Karpas-422 (cell line): Measurements from ENCODE around the gene FRRS1. TPM values are rescaled to one million over a fixed set of nuclear protein-coding genes. Genes with fewer than 3 reads are reported as not detected.

Experiments
- DNase-seq: peaks from one replicate; pipeline ENCODE4 v3.0.0-alpha.2; 2015
- H2AFZ ChIP-seq: fragments of 200-600 bp; sonication (generic); 2 replicates; pipeline ENCODE4 v1.6.1; 2014; ENCODE audit warnings: antibody characterized with exemption, low read length, mixed read lengths
- H3K27ac ChIP-seq: fragments of 200-600 bp; sonication (generic); 2 replicates; pipeline ENCODE4 v1.5.1; 2014; ENCODE audit warnings: mild to moderate bottlenecking, low read length, moderate library complexity
- H3K27me3 ChIP-seq: fragments of 200-600 bp; sonication (generic); 2 replicates; pipeline ENCODE4 v1.6.1; 2014; ENCODE audit warnings: low read length, mixed read lengths
- H3K36me3 ChIP-seq: fragments of 200-600 bp; sonication (generic); 2 replicates; pipeline ENCODE4 v1.6.1; 2014; ENCODE audit warnings: low read length, mixed read lengths; ENCODE audit not compliant: insufficient read depth
- H3K4me1 ChIP-seq: fragments of 200-600 bp; sonication (generic); 2 replicates; pipeline ENCODE4 v1.6.1; 2014; ENCODE audit warnings: mild to moderate bottlenecking, low read length, mixed read lengths
- H3K4me2 ChIP-seq: fragments of 200-600 bp; sonication (generic); 2 replicates; pipeline ENCODE4 v1.6.1; 2014; ENCODE audit warnings: low read length, low read depth, mild to moderate bottlenecking; ENCODE audit not compliant: poor library complexity, severe bottlenecking
- H3K4me3 ChIP-seq: fragments of 200-600 bp; sonication (generic); 2 replicates; pipeline ENCODE4 v1.5.1; 2014; ENCODE audit warnings: mild to moderate bottlenecking, antibody characterized with exemption, low read length, mixed read lengths
- H3K79me2 ChIP-seq: fragments of 200-600 bp; sonication (generic); 2 replicates; pipeline ENCODE4 v1.6.1; 2014; ENCODE audit warnings: mild to moderate bottlenecking, low read length, mixed read lengths
- H3K9ac ChIP-seq: fragments of 200-600 bp; sonication (generic); 2 replicates; pipeline ENCODE4 v1.6.0; 2014; ENCODE audit warnings: low read length
- H3K9me2 ChIP-seq: fragments of 200-600 bp; sonication (generic), shearing (Covaris generic); replicated peaks from 2 replicates; pipeline ENCODE4 v1.6.0; 2014; ENCODE audit warnings: mild to moderate bottlenecking, low read length, moderate library complexity; ENCODE audit not compliant: insufficient read depth
- H3K9me3 ChIP-seq: fragments of 300-700, 200-600 bp; sonication (generic); 2 replicates; pipeline ENCODE4 v1.6.1; 2014; ENCODE audit warnings: low read length, mixed read lengths
- H4K20me1 ChIP-seq: fragments of 200-600 bp; sonication (generic); 2 replicates; pipeline ENCODE4 v1.6.1; 2014; ENCODE audit warnings: mild to moderate bottlenecking, antibody characterized with exemption, low read length, low read depth; ENCODE audit not compliant: insufficient read depth
- total RNA-seq: library from RNA; depleted of rRNA; stranded (reverse); fragments of >200 nt; shearing (Covaris generic); gene quantifications from 2 replicates; pipeline ENCODE4 v1.2.3, GENCODE V29; 2014; ENCODE audit warnings: low replicate concordance

FRRS1 gene
- total RNA-seq, 1 experiment from 2014 or later, result 47.1 TPM

- H3K4me2 ChIP-seq, result no peak overlapping the region
These were observed 12.3 kb downstream of the FRRS1 start for GRCh38 chr1:99754055-99754626.

GRCh38 chr1:99751877-99752504 is 14.4 kb downstream of the FRRS1 start:
- Histone ChIP-seq H3K9me2 (no peaks in the 10 kb centered on the region), H3K9me3 (no peaks in the 10 kb centered on the region), H3K9ac (no peak overlapping the region), H3K79me2 (peaks cover 98% of the 10 kb centered on the region), H3K27me3 (no peaks in the 10 kb centered on the region), H3K27ac (no peak overlapping the region), H3K4me3 (no peak overlapping the region), H2AFZ (no peak overlapping the region), H3K4me1 (peaks cover 37% of the 10 kb centered on the region), H4K20me1 (no peaks in the 10 kb centered on the region), H3K4me2 (no peak overlapping the region), H3K36me3 (peaks cover 18% of the 10 kb centered on the region)
- DNase-seq, result no peak

More at GRCh38 chr1:99754055-99754626, 12.3 kb downstream of the FRRS1 start:
- Histone ChIP-seq H3K4me1 (peaks cover 59% of the 10 kb centered on the region), H3K36me3 (peaks cover 6% of the 10 kb centered on the region; the same call in 1 of the 2 replicates), H3K9ac (no peak overlapping the region), H3K79me2 (peaks cover 97% of the 10 kb centered on the region), H4K20me1 (no peaks in the 10 kb centered on the region), H3K27me3 (no peaks in the 10 kb centered on the region), H3K9me2 (no peaks in the 10 kb centered on the region), H3K27ac (no peak overlapping the region), H3K4me3 (no peak overlapping the region), H3K9me3 (no peaks in the 10 kb centered on the region), H2AFZ (no peak overlapping the region)
- DNase-seq, result no peak

- Histone ChIP-seq H3K9me3 (no peaks in the 10 kb centered on the region), H2AFZ (no peak overlapping the region), H3K27me3 (no peaks in the 10 kb centered on the region), H3K36me3 (peaks cover 20% of the 10 kb centered on the region), H3K9me2 (no peaks in the 10 kb centered on the region), H4K20me1 (no peaks in the 10 kb centered on the region), H3K4me2 (no peak overlapping the region), H3K27ac (0 out of 2 replicates have a peak overlapping the region, but pooled peaks have one; percentile 2), H3K4me3 (no peak overlapping the region), H3K9ac (no peak overlapping the region), H3K79me2 (peaks cover 81% of the 10 kb centered on the region), H3K4me1 (peaks cover 20% of the 10 kb centered on the region)
- no peak for DNase-seq
These were observed 16.7 kb downstream of the FRRS1 start for GRCh38 chr1:99749504-99750347.

GRCh38 chr1:99748419-99748818 is 18.0 kb downstream of the FRRS1 start:
- peaks cover 20% of the 10 kb centered on the region for H3K4me1 ChIP-seq
- H2AFZ ChIP-seq, result no peak overlapping the region
- no peak overlapping the region for H3K27ac ChIP-seq
- peaks cover 24% of the 10 kb centered on the region for H3K36me3 ChIP-seq
- DNase-seq, result no peak
- no peaks in the 10 kb centered on the region for H3K9me3 ChIP-seq
- H3K4me3 ChIP-seq, result no peak overlapping the region
- no peaks in the 10 kb centered on the region for H4K20me1 ChIP-seq
- H3K79me2 ChIP-seq, result peaks cover 68% of the 10 kb centered on the region
- no peak overlapping the region for H3K9ac ChIP-seq
- H3K27me3 ChIP-seq, result no peaks in the 10 kb centered on the region
- no peaks in the 10 kb centered on the region for H3K9me2 ChIP-seq
- no peak overlapping the region for H3K4me2 ChIP-seq

- Histone ChIP-seq H3K4me2 (no peak overlapping the region), H3K4me1 (peaks cover 8% of the 10 kb centered on the region), H4K20me1 (no peaks in the 10 kb centered on the region), H3K36me3 (peaks cover 46% of the 10 kb centered on the region), H3K4me3 (no peak overlapping the region), H3K27ac (no peak overlapping the region), H3K9me3 (no peaks in the 10 kb centered on the region), H2AFZ (no peak overlapping the region), H3K9me2 (no peaks in the 10 kb centered on the region), H3K9ac (no peak overlapping the region), H3K79me2 (peaks cover 42% of the 10 kb centered on the region), H3K27me3 (no peaks in the 10 kb centered on the region)
- no peak for DNase-seq
These were observed 20.8 kb downstream of the FRRS1 start for GRCh38 chr1:99745684-99746083.

- H2AFZ ChIP-seq, result no peak overlapping the region
- no peaks in the 10 kb centered on the region for H4K20me1 ChIP-seq
- H3K4me3 ChIP-seq, result no peak overlapping the region
- H3K4me2 ChIP-seq, result no peak overlapping the region
- peaks cover 36% of the 10 kb centered on the region for H3K79me2 ChIP-seq
- no peaks in the 10 kb centered on the region for H3K9me2 ChIP-seq
- H3K9ac ChIP-seq, result no peak overlapping the region
- DNase-seq, result no peak
- no peaks in the 10 kb centered on the region for H3K9me3 ChIP-seq
- H3K27ac ChIP-seq, result no peak overlapping the region
- H3K27me3 ChIP-seq, result no peaks in the 10 kb centered on the region
- peaks cover 2% of the 10 kb centered on the region for H3K4me1 ChIP-seq
- peaks cover 53% of the 10 kb centered on the region for H3K36me3 ChIP-seq
These were observed 21.4 kb downstream of the FRRS1 start for GRCh38 chr1:99745061-99745460.

- no peak for DNase-seq
- H2AFZ ChIP-seq, result no peak overlapping the region
- peaks cover 72% of the 10 kb centered on the region for H3K36me3 ChIP-seq
- no peak overlapping the region for H3K9ac ChIP-seq
- H3K9me3 ChIP-seq, result no peaks in the 10 kb centered on the region
- peaks cover 3% of the 10 kb centered on the region; the same call in 1 of the 2 replicates for H3K79me2 ChIP-seq
- H3K27me3 ChIP-seq, result no peaks in the 10 kb centered on the region
- H3K4me1 ChIP-seq, result no peaks in the 10 kb centered on the region; the same call in 1 of the 2 replicates
- H3K4me2 ChIP-seq, result no peak overlapping the region
- no peaks in the 10 kb centered on the region for H3K9me2 ChIP-seq
- no peak overlapping the region for H3K27ac ChIP-seq
- no peaks in the 10 kb centered on the region for H4K20me1 ChIP-seq
- H3K4me3 ChIP-seq, result no peak overlapping the region
These were observed 26.3 kb downstream of the FRRS1 start for GRCh38 chr1:99740141-99740540.

- no peaks in the 10 kb centered on the region; the same call in 1 of the 2 replicates for H3K4me1 ChIP-seq
- DNase-seq, result no peak
- H3K4me2 ChIP-seq, result no peak overlapping the region
- H2AFZ ChIP-seq, result no peak overlapping the region
- H3K9ac ChIP-seq, result no peak overlapping the region
- H4K20me1 ChIP-seq, result no peaks in the 10 kb centered on the region
- no peak overlapping the region for H3K4me3 ChIP-seq
- peaks cover 78% of the 10 kb centered on the region for H3K36me3 ChIP-seq
- H3K79me2 ChIP-seq, result peaks cover 3% of the 10 kb centered on the region; the same call in 1 of the 2 replicates
- H3K9me2 ChIP-seq, result no peaks in the 10 kb centered on the region
- no peaks in the 10 kb centered on the region for H3K27me3 ChIP-seq
- H3K27ac ChIP-seq, result no peak overlapping the region
- H3K9me3 ChIP-seq, result no peaks in the 10 kb centered on the region
These were observed 27.5 kb downstream of the FRRS1 start for GRCh38 chr1:99738858-99739465.
